HG03342 (cell line): ENCODE measurements around the gene ARMH3.

Source experiments
- ATAC-seq: cut with Tn5 transposase; IDR thresholded peaks from one replicate; pipeline ENCODE4 v1.9.1; 2021; ENCODE audit warnings: mild to moderate bottlenecking, moderate library complexity; ENCODE audit not compliant: unreplicated experiment

The ARMH3 gene

DNA sequence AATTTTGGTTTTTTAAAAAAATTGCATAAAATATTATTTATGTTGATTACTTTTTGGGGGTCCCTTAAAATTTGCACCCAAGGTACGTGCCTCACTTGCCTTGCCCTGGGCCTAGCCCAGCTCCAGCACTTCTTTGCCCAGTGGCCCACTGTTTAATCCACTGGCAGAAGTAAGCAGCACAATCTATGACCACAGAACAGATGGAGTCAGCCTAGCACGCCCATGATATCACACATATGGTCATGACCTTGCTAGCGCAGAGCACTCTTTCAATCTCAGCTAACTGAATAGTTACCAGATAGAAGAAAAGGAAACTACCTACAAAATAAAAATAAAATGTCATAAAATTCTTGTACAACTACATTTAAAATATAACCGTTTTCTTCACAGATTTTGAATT is 243.4 kb downstream of the ARMH3 start:
- ATAC-seq, result no peak

DNA sequence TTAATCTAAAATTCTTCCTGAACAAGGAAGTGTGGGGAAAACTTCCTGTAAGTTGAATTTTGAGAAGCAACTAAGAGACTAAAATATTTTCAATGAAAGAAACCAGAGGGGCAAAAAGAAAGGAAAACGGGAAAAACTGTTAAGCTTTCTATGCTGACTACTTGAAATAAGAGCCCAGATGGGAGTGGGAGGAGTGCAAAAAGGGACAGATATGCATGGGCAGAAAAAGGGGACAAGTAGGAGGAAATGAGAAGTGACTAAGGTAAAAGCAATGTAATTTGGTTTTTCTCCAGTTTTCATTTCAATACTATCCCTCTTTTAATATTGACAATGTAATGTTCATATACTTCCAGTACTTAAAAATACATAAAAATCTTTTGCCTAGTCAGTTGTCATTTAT is 248.8 kb downstream of the ARMH3 start:
- no peak for ATAC-seq

DNA sequence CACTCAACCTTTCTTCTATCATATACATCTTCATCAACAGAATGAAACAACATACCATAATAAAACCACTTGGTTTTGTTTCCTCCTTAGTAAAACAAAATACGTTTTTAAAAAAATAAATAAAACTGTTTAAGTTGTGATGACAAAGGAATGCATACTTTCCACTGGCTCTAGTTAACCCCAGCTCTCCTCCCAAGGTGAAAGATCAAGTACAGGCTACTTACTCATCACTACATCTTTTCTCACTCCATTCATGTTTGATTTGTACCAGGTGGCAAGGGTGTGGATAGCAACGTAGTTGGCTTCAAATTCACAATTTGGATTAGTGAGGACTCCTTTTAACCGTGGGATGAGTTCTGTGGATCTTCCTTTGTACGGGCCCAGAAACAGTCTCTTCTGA is 252.5 kb downstream of the ARMH3 start:
- no peak for ATAC-seq

DNA sequence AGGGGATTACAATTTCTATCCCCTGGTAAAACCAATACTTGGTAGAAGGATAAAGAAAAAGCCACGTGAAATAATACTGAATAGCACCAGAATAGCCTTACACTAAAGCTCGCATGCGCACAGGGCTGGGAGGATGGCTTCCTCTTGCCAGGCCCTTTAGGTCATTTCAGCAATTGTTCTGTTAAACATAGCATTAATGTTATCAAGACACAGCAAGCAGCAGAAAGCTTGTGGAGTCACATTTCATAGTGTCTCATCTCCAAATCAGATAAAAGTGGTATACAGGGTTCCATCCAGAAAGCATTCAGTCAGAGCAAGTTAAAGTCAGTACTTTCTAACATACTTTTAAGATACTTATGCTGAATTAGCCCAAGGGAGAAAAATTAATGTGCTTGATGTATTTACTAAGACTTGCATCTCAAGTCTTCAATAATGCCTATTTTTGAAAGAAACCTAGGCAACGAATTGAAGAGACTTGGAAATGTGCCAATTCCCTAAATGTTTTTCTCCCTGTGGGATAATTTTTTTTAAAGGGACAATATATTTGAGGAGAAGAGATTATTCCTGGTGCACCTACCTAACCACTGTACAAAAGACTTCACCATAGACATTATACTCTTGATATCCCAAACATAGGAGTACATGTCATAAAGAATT is 258.4 kb downstream of the ARMH3 start:
- no peak for ATAC-seq
